H9 (cell line): Measurements from ENCODE around the gene TIGD2. TPM values are rescaled to one million over a fixed set of nuclear protein-coding genes. Genes with fewer than 3 reads are reported as not detected.

Source experiments
- DNase-seq: peaks from one replicate; pipeline ENCODE4 v3.0.0-alpha.2; 2017
- H2AFZ ChIP-seq: one replicate; pipeline ENCODE4 v1.6.1; 2013; ENCODE audit warnings: mild to moderate bottlenecking, low read length, control low read depth, moderate library complexity
- H2AK5ac ChIP-seq: 2 replicates; pipeline ENCODE4 v1.6.1; 2013; ENCODE audit warnings: low read length, control low read depth, mixed read lengths; ENCODE audit not compliant: insufficient read length
- H2BK120ac ChIP-seq: one replicate; pipeline ENCODE4 v1.6.1; 2013; ENCODE audit warnings: low read depth, mild to moderate bottlenecking, low read length, control low read depth, inconsistent platforms; ENCODE audit not compliant: poor library complexity, severe bottlenecking
- H2BK12ac ChIP-seq: 2 replicates; pipeline ENCODE4 v1.6.1; 2013; ENCODE audit warnings: low read length, control low read depth, mixed read lengths, low read depth; ENCODE audit not compliant: insufficient read length
- H2BK15ac ChIP-seq: 2 replicates; pipeline ENCODE4 v1.6.1; 2013; ENCODE audit warnings: low read depth, low read length, control low read depth
- H2BK20ac ChIP-seq: one replicate; pipeline ENCODE4 v1.6.1; 2013; ENCODE audit warnings: low read depth, mild to moderate bottlenecking, low read length, control low read depth, inconsistent platforms; ENCODE audit not compliant: poor library complexity, severe bottlenecking
- H2BK5ac ChIP-seq: 2 replicates; pipeline ENCODE4 v1.6.1; 2013; ENCODE audit warnings: low read length, control low read depth, mixed read lengths; ENCODE audit not compliant: insufficient read length
- H3K14ac ChIP-seq: 2 replicates; pipeline ENCODE4 v1.6.1; 2013; ENCODE audit warnings: low read length, control low read depth; ENCODE audit not compliant: insufficient read depth
- H3K18ac ChIP-seq: 2 replicates; pipeline ENCODE4 v1.6.1; 2013; ENCODE audit warnings: low read depth, mild to moderate bottlenecking, mixed read lengths, low read length, control low read depth; ENCODE audit not compliant: insufficient read length
- H3K23ac ChIP-seq: 2 replicates; pipeline ENCODE4 v1.6.1; 2013; ENCODE audit warnings: low read length, control low read depth, mixed read lengths, low read depth; ENCODE audit not compliant: insufficient read length
- H3K23me2 ChIP-seq: 2 replicates; pipeline ENCODE4 v1.6.1; 2013; ENCODE audit warnings: low read depth, mild to moderate bottlenecking, mixed read lengths, low read length, control low read depth; ENCODE audit not compliant: insufficient read length, poor library complexity, severe bottlenecking
- H3K27ac ChIP-seq: 2 replicates; pipeline ENCODE4 v1.5.1; 2013; ENCODE audit warnings: low read length, control low read depth, mixed read lengths, low read depth; ENCODE audit not compliant: insufficient read length
- H3K27me3 ChIP-seq: 2 replicates; pipeline ENCODE4 v1.6.1; 2013; ENCODE audit warnings: low read length, control low read depth, inconsistent platforms; ENCODE audit not compliant: insufficient read depth
- H3K4ac ChIP-seq: 2 replicates; pipeline ENCODE4 v1.6.1; 2013; ENCODE audit warnings: low read depth, mild to moderate bottlenecking, control low read depth, inconsistent platforms, low read length, moderate library complexity
- H3K4me1 ChIP-seq: 2 replicates; pipeline ENCODE4 v1.6.1; 2013; ENCODE audit warnings: low read length, control low read depth, inconsistent platforms; ENCODE audit not compliant: insufficient read depth
- H3K4me2 ChIP-seq: 2 replicates; pipeline ENCODE4 v1.6.1; 2013; ENCODE audit warnings: low read length, control low read depth, mixed read lengths; ENCODE audit not compliant: insufficient read length, insufficient read depth
- H3K56ac ChIP-seq: 2 replicates; pipeline ENCODE4 v1.6.1; 2013; ENCODE audit warnings: low read depth, mild to moderate bottlenecking, mixed read lengths, low read length, control low read depth; ENCODE audit not compliant: insufficient read length
- H3K79me1 ChIP-seq: 2 replicates; pipeline ENCODE4 v1.6.1; 2013; ENCODE audit warnings: low read depth, mild to moderate bottlenecking, moderate library complexity, low read length, control low read depth, inconsistent platforms; ENCODE audit not compliant: insufficient read depth, poor library complexity, severe bottlenecking
- H3K79me2 ChIP-seq: 2 replicates; pipeline ENCODE4 v1.6.1; 2013; ENCODE audit warnings: low read length, control low read depth, inconsistent platforms; ENCODE audit not compliant: insufficient read depth
- H3K9ac ChIP-seq: 2 replicates; pipeline ENCODE4 v1.6.1; 2013; ENCODE audit warnings: low read length, control low read depth, mixed read lengths; ENCODE audit not compliant: insufficient read length; ENCODE audit errors: extremely low read depth
- H3K9me3 ChIP-seq: one replicate; pipeline ENCODE4 v1.6.1; 2013; ENCODE audit warnings: low read depth, low read length, inconsistent platforms; ENCODE audit not compliant: control insufficient read depth
- H3T11ph ChIP-seq: one replicate; pipeline ENCODE4 v1.6.1; 2013; ENCODE audit warnings: mild to moderate bottlenecking, low read length, control low read depth, inconsistent platforms
- H4K20me1 ChIP-seq: one replicate; pipeline ENCODE4 v1.6.1; 2013; ENCODE audit not compliant: control insufficient read depth, insufficient read length, insufficient read depth
- H4K5ac ChIP-seq: 2 replicates; pipeline ENCODE4 v1.6.1; 2013; ENCODE audit warnings: low read depth, mild to moderate bottlenecking, mixed read lengths, low read length, control low read depth; ENCODE audit not compliant: insufficient read length
- H4K8ac ChIP-seq: replicated peaks from 2 replicates; pipeline ENCODE4 v1.6.1; 2013; ENCODE audit warnings: low read length, control low read depth, mixed read lengths, low read depth; ENCODE audit not compliant: insufficient read length
- H4K91ac ChIP-seq: 2 replicates; pipeline ENCODE4 v1.6.1; 2013; ENCODE audit warnings: low read depth, mild to moderate bottlenecking, moderate library complexity, mixed read lengths, low read length, control low read depth; ENCODE audit not compliant: insufficient read length
- H3K27ac Mint-ChIP-seq, 3 experiments: 2 replicates in 2 of 3; 3 replicates in 1 of 3; pipeline ENCODE4 v1.8.0; 2020 to 2021; ENCODE audit warnings: mixed read lengths in 3 of 3, mild to moderate bottlenecking in 1 of 3, moderate library complexity in 1 of 3
- H3K27me3 Mint-ChIP-seq: 2 replicates; pipeline ENCODE4 v1.8.0; 2021; ENCODE audit warnings: low read depth, mild to moderate bottlenecking, moderate library complexity, mixed read lengths
- H3K36me3 Mint-ChIP-seq, 3 experiments: 2 replicates in 2 of 3; 3 replicates in 1 of 3; pipeline ENCODE4 v1.8.0; 2020 to 2021; ENCODE audit warnings: low read depth in 3 of 3, mixed read lengths in 3 of 3; ENCODE audit not compliant: insufficient read depth in 1 of 3
- H3K4me1 Mint-ChIP-seq, 2 experiments: 2 replicates each; pipeline ENCODE4 v1.8.0; 2020; ENCODE audit warnings: mixed read lengths in 2 of 2
- H3K4me3 Mint-ChIP-seq, 2 experiments: 2 replicates in 1 of 2; 3 replicates in 1 of 2; pipeline ENCODE4 v1.8.0; 2020 to 2021; ENCODE audit warnings: mild to moderate bottlenecking in 2 of 2, mixed read lengths in 2 of 2, moderate library complexity in 1 of 2
- H3K9me3 Mint-ChIP-seq, 2 experiments: 2 replicates in 1 of 2; 3 replicates in 1 of 2; pipeline ENCODE4 v1.8.0; 2020; ENCODE audit warnings: mild to moderate bottlenecking in 2 of 2, mixed read lengths in 2 of 2, moderate library complexity in 1 of 2
- CTCF ChIP-seq: fragments of 200-600 bp; sonication (generic); conservative IDR thresholded peaks from 3 replicates; pipeline ENCODE4 v1.8.0; 2021; ENCODE audit warnings: antibody characterized with exemption, mild to moderate bottlenecking
- WGBS: extraction: QIAGEN DNeasy Blood & Tissue Kit; methylation state at CpG from one replicate; pipeline ENCODE4 v1.1.7; 2013; ENCODE audit warnings: missing lambda C conversion rate, low lambda C conversion rate, mixed read lengths; ENCODE audit not compliant: insufficient read length; ENCODE audit errors: extremely low coverage; 5-methylcytosine and 5-hydroxymethylcytosine counted together
- total RNA-seq: library from RNA; stranded (reverse); gene quantifications from 2 replicates; pipeline ENCODE4 v1.2.1, GENCODE V29; 2021

Gene TIGD2
- total RNA-seq, 1 experiment from 2014 or later = 10.4 TPM

GRCh38 chr4:89158884-89159503 lies 47.7 kb downstream of the TIGD2 start:
- H2BK15ac ChIP-seq = no peak overlapping the region
- WGBS = no CpG with 5 or more reads among the region's 2 CpGs
- H3K23ac ChIP-seq = no peak overlapping the region
- H4K8ac ChIP-seq = no peak overlapping the region
- no peak overlapping the region for H3K27ac ChIP-seq
- H2BK20ac ChIP-seq = no peak overlapping the region
- no peak for DNase-seq
- H3K23me2 ChIP-seq = no peaks in the 10 kb centered on the region
- Mint-ChIP-seq H3K27ac (no peak overlapping the region), H3K9me3 (peaks cover 0 to 5% of the 10 kb centered on the region in 2 experiments; a peak in 1 of 5 replicates), H3K27me3 (no peaks in the 10 kb centered on the region), H3K36me3 (no peaks in the 10 kb centered on the region), H3K4me3 (no peak overlapping the region), H3K4me1 (peaks cover under 1 to 3% of the 10 kb centered on the region in 2 experiments; a peak in 1 of 4 replicates)
- H3T11ph ChIP-seq = no peak overlapping the region
- no peaks in the 10 kb centered on the region for H4K20me1 ChIP-seq
- no peaks in the 10 kb centered on the region for H3K4me1 ChIP-seq
- no peak overlapping the region for H2AFZ ChIP-seq
- H2AK5ac ChIP-seq = no peak overlapping the region
- H2BK120ac ChIP-seq = no peak overlapping the region
- no peak overlapping the region for H4K5ac ChIP-seq
- no peak overlapping the region for H3K9ac ChIP-seq
- H3K18ac ChIP-seq = no peak overlapping the region
- H4K91ac ChIP-seq = no peak overlapping the region
- H3K4me2 ChIP-seq = no peak overlapping the region
- H2BK5ac ChIP-seq = no peak overlapping the region
- H3K79me1 ChIP-seq = no peaks in the 10 kb centered on the region
- H3K14ac ChIP-seq = no peak overlapping the region
- H3K79me2 ChIP-seq = no peaks in the 10 kb centered on the region
- H3K27me3 ChIP-seq = no peaks in the 10 kb centered on the region
- H3K9me3 ChIP-seq = no peaks in the 10 kb centered on the region
- no peak overlapping the region for H3K4ac ChIP-seq
- H2BK12ac ChIP-seq = no peak overlapping the region
- peak; percentile 81 for TF ChIP-seq CTCF
- no peak overlapping the region for H3K56ac ChIP-seq
